GM06990 (cell line): ENCODE results near the gene GOLGA1.

ENCODE experiments used
- DNase-seq: peaks from one replicate; pipeline ENCODE4 v3.0.0-alpha.2; 2011; ENCODE audit not compliant: insufficient read length; ENCODE audit errors: extremely low read depth
- H3K27me3 ChIP-seq: replicated peaks from 2 replicates; pipeline ENCODE4 v1.6.0; 2011; ENCODE audit warnings: low read length; ENCODE audit not compliant: control insufficient read depth, insufficient read depth
- H3K36me3 ChIP-seq: 2 replicates; pipeline ENCODE4 v1.5.1; 2011; ENCODE audit warnings: low read length; ENCODE audit not compliant: control insufficient read depth, insufficient read depth
- H3K4me3 ChIP-seq: replicated peaks from 2 replicates; pipeline ENCODE4 v1.5.1; 2011; ENCODE audit warnings: low read depth, mild to moderate bottlenecking, control low read depth, low read length
- TF ChIP-seq, protein P1 (sequence below): IDR thresholded peaks from 2 replicates; pipeline ENCODE4 v1.5.1; 2011; ENCODE audit warnings: low read length, control low read depth, mild to moderate bottlenecking, inconsistent platforms; ENCODE audit not compliant: insufficient read depth, poor library complexity, severe bottlenecking

Gene GOLGA1

GRCh38 chr9:124854822-124855221 is 86.1 kb downstream of the GOLGA1 start:
- Histone ChIP-seq H3K27me3 (no peaks in the 10 kb centered on the region), H3K36me3 (peaks cover 32% of the 10 kb centered on the region), H3K4me3 (no peak overlapping the region)
- TF ChIP-seq, protein P1, sequence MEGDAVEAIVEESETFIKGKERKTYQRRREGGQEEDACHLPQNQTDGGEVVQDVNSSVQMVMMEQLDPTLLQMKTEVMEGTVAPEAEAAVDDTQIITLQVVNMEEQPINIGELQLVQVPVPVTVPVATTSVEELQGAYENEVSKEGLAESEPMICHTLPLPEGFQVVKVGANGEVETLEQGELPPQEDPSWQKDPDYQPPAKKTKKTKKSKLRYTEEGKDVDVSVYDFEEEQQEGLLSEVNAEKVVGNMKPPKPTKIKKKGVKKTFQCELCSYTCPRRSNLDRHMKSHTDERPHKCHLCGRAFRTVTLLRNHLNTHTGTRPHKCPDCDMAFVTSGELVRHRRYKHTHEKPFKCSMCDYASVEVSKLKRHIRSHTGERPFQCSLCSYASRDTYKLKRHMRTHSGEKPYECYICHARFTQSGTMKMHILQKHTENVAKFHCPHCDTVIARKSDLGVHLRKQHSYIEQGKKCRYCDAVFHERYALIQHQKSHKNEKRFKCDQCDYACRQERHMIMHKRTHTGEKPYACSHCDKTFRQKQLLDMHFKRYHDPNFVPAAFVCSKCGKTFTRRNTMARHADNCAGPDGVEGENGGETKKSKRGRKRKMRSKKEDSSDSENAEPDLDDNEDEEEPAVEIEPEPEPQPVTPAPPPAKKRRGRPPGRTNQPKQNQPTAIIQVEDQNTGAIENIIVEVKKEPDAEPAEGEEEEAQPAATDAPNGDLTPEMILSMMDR: no peak
- no peak for DNase-seq

GRCh38 chr9:124854161-124854560 is 86.7 kb downstream of the GOLGA1 start:
- TF ChIP-seq, protein P1: no peak
- no peak for DNase-seq
- Histone ChIP-seq H3K27me3 (no peaks in the 10 kb centered on the region), H3K4me3 (no peak overlapping the region), H3K36me3 (peaks cover 27% of the 10 kb centered on the region)

- Histone ChIP-seq H3K36me3 (peaks cover 22% of the 10 kb centered on the region), H3K27me3 (no peaks in the 10 kb centered on the region), H3K4me3 (peak overlapping the region; percentile 56)
- no peak for DNase-seq
- TF ChIP-seq, protein P1: no peak
These were observed 87.2 kb downstream of the GOLGA1 start for GRCh38 chr9:124853605-124854143.

- peak; percentile 87 for DNase-seq
- TF ChIP-seq, protein P1: peak; percentile 56
- H3K36me3 ChIP-seq: peaks cover 15% of the 10 kb centered on the region
- H3K4me3 ChIP-seq: peak within 1 kb of the TSS; percentile 56
- H3K27me3 ChIP-seq: no peaks in the 10 kb centered on the region
These were observed 87.9 kb downstream of the GOLGA1 start, which contains the start of gene WDR38 for GRCh38 chr9:124852829-124853531. Gene WDR38 (plus strand): TSS chr9:124853460. CDS start chr9:124853532, 72 bp downstream.

DNA sequence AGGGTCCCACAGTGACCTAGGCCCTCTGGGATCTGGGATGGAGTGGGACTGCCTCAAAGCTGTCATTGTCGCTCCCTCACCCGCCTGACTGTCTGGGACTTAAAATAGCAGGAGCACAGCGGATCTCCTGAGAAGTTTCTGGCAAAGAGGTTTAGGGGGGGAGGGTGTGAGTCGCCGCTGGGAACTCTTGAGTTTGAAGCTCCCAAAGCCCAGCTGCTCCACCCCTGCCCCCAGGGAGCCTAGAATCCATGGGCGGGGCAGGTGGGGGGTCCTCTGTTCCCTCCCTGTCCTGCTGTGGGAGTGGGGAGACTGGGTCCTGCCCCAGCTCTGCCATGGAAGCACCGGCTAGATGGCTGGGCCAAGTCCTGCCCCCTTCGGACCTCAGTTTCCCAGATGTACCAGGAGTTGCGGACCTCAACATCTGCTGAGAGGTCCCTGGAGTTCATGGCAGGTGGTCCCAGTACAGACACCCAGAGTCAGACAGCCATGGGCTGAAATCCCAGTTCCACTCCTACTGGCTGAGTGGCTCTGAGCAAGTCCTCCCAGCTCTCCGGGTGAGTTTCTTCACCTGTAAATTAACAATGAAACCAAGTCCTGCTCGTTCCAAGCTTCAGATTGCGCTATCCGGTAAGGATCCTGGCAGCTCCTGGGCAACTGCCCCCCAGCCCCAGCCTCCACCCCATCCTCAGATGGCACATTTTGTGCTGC is 88.6 kb downstream of the GOLGA1 start:
- Histone ChIP-seq H3K36me3 (peaks cover 8% of the 10 kb centered on the region), H3K27me3 (no peaks in the 10 kb centered on the region), H3K4me3 (no peak overlapping the region)
- TF ChIP-seq, protein P1: no peak
- DNase-seq: no peak
